Measurements from ENCODE around the gene TMEM204. TPM values are rescaled to one million over a fixed set of nuclear protein-coding genes. Genes with fewer than 3 reads are reported as not detected.

The TMEM204 gene
- total RNA-seq, 4 donors from 2014 or later = 21.4 to 141 (median 41.7) TPM

DNA sequence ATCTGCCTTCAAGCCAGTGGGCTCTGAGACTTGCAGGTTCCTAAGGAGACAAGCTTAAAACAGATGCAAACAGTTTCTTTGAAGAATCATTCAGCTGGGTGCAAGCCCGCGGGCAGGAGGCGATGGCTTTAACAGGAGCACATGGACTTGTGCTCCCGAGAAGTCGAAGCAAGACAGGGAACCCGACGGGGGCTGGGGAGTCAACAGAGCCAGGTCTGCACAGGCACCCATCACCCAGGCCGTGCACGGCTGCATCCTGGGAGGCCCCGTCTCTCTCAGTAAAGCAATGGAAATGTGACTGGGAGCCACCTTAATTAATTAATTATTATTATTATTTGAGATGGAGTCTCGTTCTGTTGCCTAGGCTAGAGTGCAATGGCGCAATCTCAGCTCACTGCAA, 44.4 kb upstream of the TMEM204 start:
- TF ChIP-seq, protein P1, sequence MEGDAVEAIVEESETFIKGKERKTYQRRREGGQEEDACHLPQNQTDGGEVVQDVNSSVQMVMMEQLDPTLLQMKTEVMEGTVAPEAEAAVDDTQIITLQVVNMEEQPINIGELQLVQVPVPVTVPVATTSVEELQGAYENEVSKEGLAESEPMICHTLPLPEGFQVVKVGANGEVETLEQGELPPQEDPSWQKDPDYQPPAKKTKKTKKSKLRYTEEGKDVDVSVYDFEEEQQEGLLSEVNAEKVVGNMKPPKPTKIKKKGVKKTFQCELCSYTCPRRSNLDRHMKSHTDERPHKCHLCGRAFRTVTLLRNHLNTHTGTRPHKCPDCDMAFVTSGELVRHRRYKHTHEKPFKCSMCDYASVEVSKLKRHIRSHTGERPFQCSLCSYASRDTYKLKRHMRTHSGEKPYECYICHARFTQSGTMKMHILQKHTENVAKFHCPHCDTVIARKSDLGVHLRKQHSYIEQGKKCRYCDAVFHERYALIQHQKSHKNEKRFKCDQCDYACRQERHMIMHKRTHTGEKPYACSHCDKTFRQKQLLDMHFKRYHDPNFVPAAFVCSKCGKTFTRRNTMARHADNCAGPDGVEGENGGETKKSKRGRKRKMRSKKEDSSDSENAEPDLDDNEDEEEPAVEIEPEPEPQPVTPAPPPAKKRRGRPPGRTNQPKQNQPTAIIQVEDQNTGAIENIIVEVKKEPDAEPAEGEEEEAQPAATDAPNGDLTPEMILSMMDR (IDR thresholded peaks at IDR 0.05) = no peak
- DNase-seq (ENCODE audit: low spot score) = no peak
- no peak for ATAC-seq (ENCODE audit: low FRiP score)

DNA sequence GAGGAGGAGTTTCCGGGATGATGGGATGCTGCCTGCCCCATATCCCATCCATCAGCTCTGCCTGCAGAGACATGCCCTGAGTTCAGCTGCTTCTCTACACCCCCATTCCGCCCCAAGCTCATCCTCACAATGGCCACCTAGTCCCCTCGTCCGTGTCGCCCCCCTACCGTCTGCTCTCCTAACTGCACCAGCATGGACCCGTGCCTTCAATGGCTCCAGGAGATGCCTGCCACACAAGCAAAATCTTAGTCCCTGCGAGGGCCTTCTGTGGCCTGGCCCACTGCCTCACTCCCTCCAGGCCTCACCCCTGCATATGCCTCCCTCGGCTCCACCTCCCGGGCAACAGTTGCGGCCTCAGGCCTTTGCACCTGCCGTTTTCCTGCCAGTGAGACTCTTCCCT, 42.1 kb upstream of the TMEM204 start:
- ATAC-seq (ENCODE audit: low FRiP score) (no peak), DNase-seq (ENCODE audit: low spot score) (no peak)
- TF ChIP-seq, protein P1 (IDR thresholded peaks at IDR 0.05) = no peak

DNA sequence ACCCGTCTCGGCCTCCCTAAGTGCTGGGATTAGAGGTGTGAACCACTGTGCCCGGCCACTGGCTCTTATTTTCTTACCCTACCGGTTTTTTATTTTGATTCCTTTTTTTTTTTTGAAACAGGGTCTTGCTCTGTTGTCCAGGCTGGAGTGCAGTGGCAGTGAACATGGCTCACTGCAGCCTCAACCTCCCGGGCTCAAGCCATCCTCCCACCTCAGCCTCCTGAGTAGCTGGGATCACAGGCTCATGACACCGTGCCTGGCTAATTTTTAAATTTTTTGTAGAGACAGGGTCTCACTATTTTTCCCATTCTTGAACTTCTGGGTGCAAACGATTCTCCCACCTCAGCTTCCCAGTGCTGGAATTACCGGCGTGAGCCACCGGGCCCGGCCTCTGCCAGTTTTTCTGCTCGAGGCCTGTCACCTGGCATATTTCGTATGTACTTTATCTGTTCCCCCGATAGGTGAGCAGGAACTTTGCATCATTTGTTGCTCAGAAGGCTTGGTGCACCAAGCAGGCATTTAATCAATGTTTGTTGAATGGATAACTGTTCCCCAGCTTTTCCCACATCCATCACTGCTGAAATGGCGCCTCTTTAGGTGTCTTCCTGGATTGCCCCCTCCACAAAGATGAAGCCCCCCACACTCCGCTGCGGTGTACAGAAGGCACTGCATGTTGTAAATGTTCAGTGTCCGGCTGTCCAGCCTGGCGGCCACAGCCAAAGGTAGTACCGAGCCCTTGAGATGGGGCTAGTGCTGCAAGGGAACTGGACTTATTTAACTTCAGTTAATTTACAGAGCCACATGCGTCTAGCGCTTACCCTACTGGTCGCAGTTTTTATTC, 41.2 kb upstream of the TMEM204 start:
- ATAC-seq (ENCODE audit: low FRiP score) (no peak), DNase-seq (ENCODE audit: low spot score) (no peak)
- TF ChIP-seq, protein P1 (IDR thresholded peaks at IDR 0.05) = no peak

- TF ChIP-seq, protein P1 (IDR thresholded peaks at IDR 0.05) = no peak
- DNase-seq (ENCODE audit: low spot score) (peak; percentile 48), ATAC-seq (ENCODE audit: low FRiP score) (peak; percentile 79)
These were observed 40.3 kb upstream of the TMEM204 start, which contains the start of gene TELO2 for GRCh38 chr16:1492923-1493745. Gene TELO2 (plus strand): TSS chr16:1493360. CDS start chr16:1494282, 922 bp downstream.

- ATAC-seq (ENCODE audit: low FRiP score) (peak; percentile 26), DNase-seq (ENCODE audit: low spot score) (no peak)
- TF ChIP-seq, protein P1 (IDR thresholded peaks at IDR 0.05) = no peak
These were observed 39.7 kb upstream of the TMEM204 start for GRCh38 chr16:1493746-1494094.

- DNase-seq (ENCODE audit: low spot score) (no peak), ATAC-seq (ENCODE audit: low FRiP score) (no peak)
- TF ChIP-seq, protein P1 (IDR thresholded peaks at IDR 0.05) = no peak
These were observed 39.3 kb upstream of the TMEM204 start for GRCh38 chr16:1494129-1494640.
